IMR-90 (cell line): ENCODE measurements around the gene MTUS2.

Source experiments
- CEBPB ChIP-seq: IDR thresholded peaks from 2 replicates; pipeline ENCODE4 v1.6.1; 2012; ENCODE audit warnings: low read depth, low read length, improper control_type of control experiment
- MAFK ChIP-seq: IDR thresholded peaks from 2 replicates; pipeline ENCODE4 v1.6.1; 2012; ENCODE audit warnings: low read depth, low read length, improper control_type of control experiment
- MXI1 ChIP-seq: IDR thresholded peaks from 2 replicates; pipeline ENCODE4 v1.6.1; 2012; ENCODE audit warnings: low read depth, mild to moderate bottlenecking, low read length, moderate library complexity, borderline replicate concordance
- NFE2L2 ChIP-seq: fragments of 150-350 bp; IDR thresholded peaks from 2 replicates; pipeline ENCODE4 v1.6.1; 2016; ENCODE audit warnings: low read depth, mild to moderate bottlenecking, low read length
- POLR2A ChIP-seq: IDR thresholded peaks from 2 replicates; pipeline ENCODE4 v1.6.1; 2012; ENCODE audit warnings: mild to moderate bottlenecking, low read depth, low read length
- TF ChIP-seq, protein P1 (sequence below): conservative IDR thresholded peaks from 2 replicates; pipeline ENCODE4 v1.5.1; 2012; ENCODE audit warnings: mild to moderate bottlenecking, low read depth, low read length, improper control_type of control experiment
- TF ChIP-seq, protein P2 (sequence below): fragments of 150-350 bp; IDR thresholded peaks from 2 replicates; pipeline ENCODE4 v1.6.1; 2016; ENCODE audit warnings: low read depth, mild to moderate bottlenecking, low read length, moderate library complexity, borderline replicate concordance

DNA sequence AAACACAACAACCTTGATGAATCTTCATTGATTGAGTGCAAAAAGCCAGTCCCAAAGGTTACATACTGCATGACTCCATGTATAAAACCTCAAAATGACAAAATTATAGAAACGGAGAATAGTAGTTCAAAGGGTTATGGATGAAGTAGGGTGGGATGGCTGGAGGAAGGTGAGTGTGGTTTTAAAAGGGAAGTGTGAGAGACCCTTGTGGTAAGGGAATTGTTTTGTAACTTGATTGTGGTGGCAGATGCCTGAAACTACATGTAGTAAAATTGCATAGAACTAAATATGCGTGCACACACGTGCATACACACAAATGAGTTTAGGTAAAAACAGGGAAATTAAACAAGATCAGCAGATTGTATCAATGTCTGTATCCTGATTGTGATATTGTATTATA, 340.7 kb downstream of the MTUS2 start:
- TF ChIP-seq MXI1 = no peak
- TF ChIP-seq, protein P1, sequence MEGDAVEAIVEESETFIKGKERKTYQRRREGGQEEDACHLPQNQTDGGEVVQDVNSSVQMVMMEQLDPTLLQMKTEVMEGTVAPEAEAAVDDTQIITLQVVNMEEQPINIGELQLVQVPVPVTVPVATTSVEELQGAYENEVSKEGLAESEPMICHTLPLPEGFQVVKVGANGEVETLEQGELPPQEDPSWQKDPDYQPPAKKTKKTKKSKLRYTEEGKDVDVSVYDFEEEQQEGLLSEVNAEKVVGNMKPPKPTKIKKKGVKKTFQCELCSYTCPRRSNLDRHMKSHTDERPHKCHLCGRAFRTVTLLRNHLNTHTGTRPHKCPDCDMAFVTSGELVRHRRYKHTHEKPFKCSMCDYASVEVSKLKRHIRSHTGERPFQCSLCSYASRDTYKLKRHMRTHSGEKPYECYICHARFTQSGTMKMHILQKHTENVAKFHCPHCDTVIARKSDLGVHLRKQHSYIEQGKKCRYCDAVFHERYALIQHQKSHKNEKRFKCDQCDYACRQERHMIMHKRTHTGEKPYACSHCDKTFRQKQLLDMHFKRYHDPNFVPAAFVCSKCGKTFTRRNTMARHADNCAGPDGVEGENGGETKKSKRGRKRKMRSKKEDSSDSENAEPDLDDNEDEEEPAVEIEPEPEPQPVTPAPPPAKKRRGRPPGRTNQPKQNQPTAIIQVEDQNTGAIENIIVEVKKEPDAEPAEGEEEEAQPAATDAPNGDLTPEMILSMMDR = no peak
- TF ChIP-seq POLR2A = no peak
- no peak for TF ChIP-seq CEBPB
- no peak for TF ChIP-seq MAFK
- TF ChIP-seq NFE2L2 = no peak
- TF ChIP-seq, protein P2, sequence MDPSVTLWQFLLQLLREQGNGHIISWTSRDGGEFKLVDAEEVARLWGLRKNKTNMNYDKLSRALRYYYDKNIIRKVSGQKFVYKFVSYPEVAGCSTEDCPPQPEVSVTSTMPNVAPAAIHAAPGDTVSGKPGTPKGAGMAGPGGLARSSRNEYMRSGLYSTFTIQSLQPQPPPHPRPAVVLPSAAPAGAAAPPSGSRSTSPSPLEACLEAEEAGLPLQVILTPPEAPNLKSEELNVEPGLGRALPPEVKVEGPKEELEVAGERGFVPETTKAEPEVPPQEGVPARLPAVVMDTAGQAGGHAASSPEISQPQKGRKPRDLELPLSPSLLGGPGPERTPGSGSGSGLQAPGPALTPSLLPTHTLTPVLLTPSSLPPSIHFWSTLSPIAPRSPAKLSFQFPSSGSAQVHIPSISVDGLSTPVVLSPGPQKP = no peak
